Measurements from ENCODE around the gene CD320. TPM values are rescaled to one million over a fixed set of nuclear protein-coding genes. Genes with fewer than 3 reads are reported as not detected.

The CD320 gene
- total and polyA plus RNA-seq, 2 experiments from 2014 or later = 53.8 to 91.4 TPM

- WGBS (ENCODE audit: low lambda C conversion rate, missing lambda C conversion rate) = 96% methylated on average over 8 of the region's 14 CpGs
- Histone ChIP-seq H3K36me3 (replicated peaks; ENCODE audit: insufficient read depth, low read depth) (no peaks in the 10 kb centered on the region), H3K27me3 (no peaks in the 10 kb centered on the region), H3K9me3 (ENCODE audit: low read depth) (no peaks in the 10 kb centered on the region), H2AFZ (no peak overlapping the region), H3K27ac (no peak overlapping the region), H3K9me2 (replicated peaks; ENCODE audit: insufficient read depth) (no peaks in the 10 kb centered on the region), H3K79me2 (no peaks in the 10 kb centered on the region), H3K4me1 (ENCODE audit: insufficient read depth) (no peaks in the 10 kb centered on the region), H3K4me2 (no peak overlapping the region), H3K4me3 (no peak overlapping the region), H4K20me1 (ENCODE audit: insufficient read depth, poor library complexity, severe bottlenecking) (no peaks in the 10 kb centered on the region)
- DNase-seq (ENCODE audit: low spot score) = no peak
- TF ChIP-seq EZH2 (IDR thresholded peaks at IDR 0.05; ENCODE audit: borderline replicate concordance) (no peak), EZH2phosphoT487 (IDR thresholded peaks at IDR 0.05; ENCODE audit: low read depth, severe bottlenecking, unreplicated experiment) (no peak), CTCF (IDR thresholded peaks at IDR 0.05; ENCODE audit: poor library complexity) (no peak)
These were observed 46.3 kb downstream of the CD320 start for GRCh38 chr19:8261881-8262280.

- 97% methylated on average over 9 of the region's 9 CpGs for WGBS (ENCODE audit: low lambda C conversion rate, missing lambda C conversion rate)
- Histone ChIP-seq H3K4me1 (ENCODE audit: insufficient read depth) (no peaks in the 10 kb centered on the region), H3K36me3 (replicated peaks; ENCODE audit: insufficient read depth, low read depth) (no peaks in the 10 kb centered on the region), H4K20me1 (ENCODE audit: insufficient read depth, poor library complexity, severe bottlenecking) (no peaks in the 10 kb centered on the region), H3K4me3 (no peak overlapping the region), H3K9me2 (replicated peaks; ENCODE audit: insufficient read depth) (no peaks in the 10 kb centered on the region), H2AFZ (no peak overlapping the region), H3K4me2 (no peak overlapping the region), H3K79me2 (no peaks in the 10 kb centered on the region), H3K9me3 (ENCODE audit: low read depth) (no peaks in the 10 kb centered on the region), H3K27me3 (no peaks in the 10 kb centered on the region), H3K27ac (no peak overlapping the region)
- DNase-seq (ENCODE audit: low spot score) = no peak
- TF ChIP-seq EZH2phosphoT487 (IDR thresholded peaks at IDR 0.05; ENCODE audit: low read depth, severe bottlenecking, unreplicated experiment) = no peak
These were observed 46.8 kb downstream of the CD320 start for GRCh38 chr19:8261347-8261746.

- no peak overlapping the region for H3K27ac ChIP-seq
These were observed 48.3 kb downstream of the CD320 start for GRCh38 chr19:8259922-8260247.

More at GRCh38 chr19:8259922-8260247, 48.3 kb downstream of the CD320 start:
- H3K4me1 ChIP-seq (ENCODE audit: insufficient read depth) = no peaks in the 10 kb centered on the region
- no peaks in the 10 kb centered on the region for H3K27me3 ChIP-seq
- no peak for DNase-seq (ENCODE audit: low spot score)
- H2AFZ ChIP-seq = no peak overlapping the region
- H3K9me3 ChIP-seq (ENCODE audit: low read depth) = no peaks in the 10 kb centered on the region
- H3K4me3 ChIP-seq = no peak overlapping the region
- TF ChIP-seq CTCF (IDR thresholded peaks at IDR 0.05; ENCODE audit: poor library complexity) = no peak
- TF ChIP-seq EZH2 (IDR thresholded peaks at IDR 0.05; ENCODE audit: borderline replicate concordance) = no peak
- no peak for TF ChIP-seq EZH2phosphoT487 (IDR thresholded peaks at IDR 0.05; ENCODE audit: low read depth, severe bottlenecking, unreplicated experiment)
- H3K4me2 ChIP-seq = no peak overlapping the region
- H3K9me2 ChIP-seq (replicated peaks; ENCODE audit: insufficient read depth) = no peaks in the 10 kb centered on the region
- H3K79me2 ChIP-seq = no peaks in the 10 kb centered on the region
- H3K36me3 ChIP-seq (replicated peaks; ENCODE audit: insufficient read depth, low read depth) = no peaks in the 10 kb centered on the region
- no peaks in the 10 kb centered on the region for H4K20me1 ChIP-seq (ENCODE audit: insufficient read depth, poor library complexity, severe bottlenecking)
- WGBS (ENCODE audit: low lambda C conversion rate, missing lambda C conversion rate) = 95% methylated on average over 2 of the region's 3 CpGs
